GM23338 (cell line): ENCODE measurements around the gene CCNF. TPM values are rescaled to one million over a fixed set of nuclear protein-coding genes. Genes with fewer than 3 reads are reported as not detected.

Experiments used
- ETS1 ChIP-seq: IDR thresholded peaks from 2 replicates; pipeline ENCODE4 v1.6.1; 2016; ENCODE audit warnings: antibody characterized with exemption
- JUNB ChIP-seq: IDR thresholded peaks from one replicate; pipeline ENCODE4 v1.6.1; 2016; ENCODE audit warnings: antibody characterized with exemption; ENCODE audit not compliant: unreplicated experiment
- STAT1 ChIP-seq: IDR thresholded peaks from one replicate; pipeline ENCODE4 v1.6.1; 2016; ENCODE audit warnings: antibody characterized with exemption; ENCODE audit not compliant: unreplicated experiment
- polyA plus RNA-seq: library from polyadenylated mRNA; unstranded; fragments of >200 nt; fragmentation: Nextera tagmentation; extraction: Ambion mirVana; gene quantifications from 2 replicates; pipeline ENCODE4 v1.2.1, GENCODE V29; 2016
- total RNA-seq: library from RNA; depleted of rRNA; stranded (reverse); fragments of >200 nt; shearing (Covaris generic); gene quantifications from 2 replicates; pipeline ENCODE4 v1.2.3, GENCODE V29; 2014
- TF ChIP-seq, protein P1 (sequence below): fragments of 250-450 bp; sonication (Bioruptor Pico); IDR thresholded peaks from 2 replicates; pipeline ENCODE4 v1.5.0; 2020; ENCODE audit warnings: mild to moderate bottlenecking, moderate library complexity
- TF ChIP-seq, protein P2 (sequence below): IDR thresholded peaks from one replicate; pipeline ENCODE4 v1.6.1; 2018; ENCODE audit warnings: antibody characterized with exemption; ENCODE audit not compliant: unreplicated experiment

Gene CCNF
- total and polyA plus RNA-seq, 2 experiments from 2014 or later, result 21.2 to 54.2 TPM

DNA sequence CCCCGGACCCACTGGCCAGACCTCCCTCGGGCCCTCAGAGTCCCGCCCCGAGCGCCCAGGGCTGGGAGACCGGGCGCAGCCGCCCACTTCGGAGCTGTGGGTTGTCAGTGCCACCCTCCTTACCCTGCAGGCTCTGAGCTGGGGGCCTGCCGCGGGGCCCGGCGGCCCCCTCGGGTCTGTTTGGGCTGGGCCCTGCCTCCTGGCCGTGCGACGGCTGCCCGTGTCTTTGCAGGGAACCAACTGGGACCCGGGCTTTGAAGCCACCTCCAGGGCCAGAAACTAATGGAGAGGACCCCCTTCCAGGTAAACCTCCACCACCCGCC is 31.1 kb downstream of the CCNF start (continued):
- TF ChIP-seq, protein P1, sequence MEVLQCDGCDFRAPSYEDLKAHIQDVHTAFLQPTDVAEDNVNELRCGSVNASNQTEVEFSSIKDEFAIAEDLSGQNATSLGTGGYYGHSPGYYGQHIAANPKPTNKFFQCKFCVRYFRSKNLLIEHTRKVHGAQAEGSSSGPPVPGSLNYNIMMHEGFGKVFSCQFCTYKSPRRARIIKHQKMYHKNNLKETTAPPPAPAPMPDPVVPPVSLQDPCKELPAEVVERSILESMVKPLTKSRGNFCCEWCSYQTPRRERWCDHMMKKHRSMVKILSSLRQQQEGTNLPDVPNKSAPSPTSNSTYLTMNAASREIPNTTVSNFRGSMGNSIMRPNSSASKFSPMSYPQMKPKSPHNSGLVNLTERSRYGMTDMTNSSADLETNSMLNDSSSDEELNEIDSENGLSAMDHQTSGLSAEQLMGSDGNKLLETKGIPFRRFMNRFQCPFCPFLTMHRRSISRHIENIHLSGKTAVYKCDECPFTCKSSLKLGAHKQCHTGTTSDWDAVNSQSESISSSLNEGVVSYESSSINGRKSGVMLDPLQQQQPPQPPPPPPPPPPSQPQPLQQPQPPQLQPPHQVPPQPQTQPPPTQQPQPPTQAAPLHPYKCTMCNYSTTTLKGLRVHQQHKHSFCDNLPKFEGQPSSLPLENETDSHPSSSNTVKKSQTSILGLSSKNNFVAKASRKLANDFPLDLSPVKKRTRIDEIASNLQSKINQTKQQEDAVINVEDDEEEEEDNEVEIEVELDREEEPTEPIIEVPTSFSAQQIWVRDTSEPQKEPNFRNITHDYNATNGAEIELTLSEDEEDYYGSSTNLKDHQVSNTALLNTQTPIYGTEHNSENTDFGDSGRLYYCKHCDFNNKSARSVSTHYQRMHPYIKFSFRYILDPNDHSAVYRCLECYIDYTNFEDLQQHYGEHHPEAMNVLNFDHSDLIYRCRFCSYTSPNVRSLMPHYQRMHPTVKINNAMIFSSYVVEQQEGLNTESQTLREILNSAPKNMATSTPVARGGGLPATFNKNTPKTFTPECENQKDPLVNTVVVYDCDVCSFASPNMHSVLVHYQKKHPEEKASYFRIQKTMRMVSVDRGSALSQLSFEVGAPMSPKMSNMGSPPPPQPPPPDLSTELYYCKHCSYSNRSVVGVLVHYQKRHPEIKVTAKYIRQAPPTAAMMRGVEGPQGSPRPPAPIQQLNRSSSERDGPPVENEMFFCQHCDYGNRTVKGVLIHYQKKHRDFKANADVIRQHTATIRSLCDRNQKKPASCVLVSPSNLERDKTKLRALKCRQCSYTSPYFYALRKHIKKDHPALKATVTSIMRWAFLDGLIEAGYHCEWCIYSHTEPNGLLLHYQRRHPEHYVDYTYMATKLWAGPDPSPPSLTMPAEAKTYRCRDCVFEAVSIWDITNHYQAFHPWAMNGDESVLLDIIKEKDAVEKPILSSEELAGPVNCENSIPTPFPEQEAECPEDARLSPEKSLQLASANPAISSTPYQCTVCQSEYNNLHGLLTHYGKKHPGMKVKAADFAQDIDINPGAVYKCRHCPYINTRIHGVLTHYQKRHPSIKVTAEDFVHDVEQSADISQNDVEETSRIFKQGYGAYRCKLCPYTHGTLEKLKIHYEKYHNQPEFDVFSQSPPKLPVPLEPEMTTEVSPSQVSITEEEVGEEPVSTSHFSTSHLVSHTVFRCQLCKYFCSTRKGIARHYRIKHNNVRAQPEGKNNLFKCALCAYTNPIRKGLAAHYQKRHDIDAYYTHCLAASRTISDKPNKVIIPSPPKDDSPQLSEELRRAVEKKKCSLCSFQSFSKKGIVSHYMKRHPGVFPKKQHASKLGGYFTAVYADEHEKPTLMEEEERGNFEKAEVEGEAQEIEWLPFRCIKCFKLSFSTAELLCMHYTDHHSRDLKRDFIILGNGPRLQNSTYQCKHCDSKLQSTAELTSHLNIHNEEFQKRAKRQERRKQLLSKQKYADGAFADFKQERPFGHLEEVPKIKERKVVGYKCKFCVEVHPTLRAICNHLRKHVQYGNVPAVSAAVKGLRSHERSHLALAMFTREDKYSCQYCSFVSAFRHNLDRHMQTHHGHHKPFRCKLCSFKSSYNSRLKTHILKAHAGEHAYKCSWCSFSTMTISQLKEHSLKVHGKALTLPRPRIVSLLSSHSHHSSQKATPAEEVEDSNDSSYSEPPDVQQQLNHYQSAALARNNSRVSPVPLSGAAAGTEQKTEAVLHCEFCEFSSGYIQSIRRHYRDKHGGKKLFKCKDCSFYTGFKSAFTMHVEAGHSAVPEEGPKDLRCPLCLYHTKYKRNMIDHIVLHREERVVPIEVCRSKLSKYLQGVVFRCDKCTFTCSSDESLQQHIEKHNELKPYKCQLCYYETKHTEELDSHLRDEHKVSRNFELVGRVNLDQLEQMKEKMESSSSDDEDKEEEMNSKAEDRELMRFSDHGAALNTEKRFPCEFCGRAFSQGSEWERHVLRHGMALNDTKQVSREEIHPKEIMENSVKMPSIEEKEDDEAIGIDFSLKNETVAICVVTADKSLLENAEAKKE, result no peak
- TF ChIP-seq STAT1 (no peak), ETS1 (no peak), JUNB (no peak)
- TF ChIP-seq, protein P2, sequence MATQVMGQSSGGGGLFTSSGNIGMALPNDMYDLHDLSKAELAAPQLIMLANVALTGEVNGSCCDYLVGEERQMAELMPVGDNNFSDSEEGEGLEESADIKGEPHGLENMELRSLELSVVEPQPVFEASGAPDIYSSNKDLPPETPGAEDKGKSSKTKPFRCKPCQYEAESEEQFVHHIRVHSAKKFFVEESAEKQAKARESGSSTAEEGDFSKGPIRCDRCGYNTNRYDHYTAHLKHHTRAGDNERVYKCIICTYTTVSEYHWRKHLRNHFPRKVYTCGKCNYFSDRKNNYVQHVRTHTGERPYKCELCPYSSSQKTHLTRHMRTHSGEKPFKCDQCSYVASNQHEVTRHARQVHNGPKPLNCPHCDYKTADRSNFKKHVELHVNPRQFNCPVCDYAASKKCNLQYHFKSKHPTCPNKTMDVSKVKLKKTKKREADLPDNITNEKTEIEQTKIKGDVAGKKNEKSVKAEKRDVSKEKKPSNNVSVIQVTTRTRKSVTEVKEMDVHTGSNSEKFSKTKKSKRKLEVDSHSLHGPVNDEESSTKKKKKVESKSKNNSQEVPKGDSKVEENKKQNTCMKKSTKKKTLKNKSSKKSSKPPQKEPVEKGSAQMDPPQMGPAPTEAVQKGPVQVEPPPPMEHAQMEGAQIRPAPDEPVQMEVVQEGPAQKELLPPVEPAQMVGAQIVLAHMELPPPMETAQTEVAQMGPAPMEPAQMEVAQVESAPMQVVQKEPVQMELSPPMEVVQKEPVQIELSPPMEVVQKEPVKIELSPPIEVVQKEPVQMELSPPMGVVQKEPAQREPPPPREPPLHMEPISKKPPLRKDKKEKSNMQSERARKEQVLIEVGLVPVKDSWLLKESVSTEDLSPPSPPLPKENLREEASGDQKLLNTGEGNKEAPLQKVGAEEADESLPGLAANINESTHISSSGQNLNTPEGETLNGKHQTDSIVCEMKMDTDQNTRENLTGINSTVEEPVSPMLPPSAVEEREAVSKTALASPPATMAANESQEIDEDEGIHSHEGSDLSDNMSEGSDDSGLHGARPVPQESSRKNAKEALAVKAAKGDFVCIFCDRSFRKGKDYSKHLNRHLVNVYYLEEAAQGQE, result no peak
